Testis (tissue), 2 donors: ENCODE results near the gene LCN15.

ENCODE experiments used
- CTCF ChIP-seq, 3 experiments: fragments of 450-650 bp in 2 of 3; fragments of 200-600 bp in 1 of 3; sonication (generic) in 1 of 3; IDR thresholded peaks; one replicate each; pipeline ENCODE4 v1.5.1; 2016 to 2019; ENCODE audit warnings: antibody characterized with exemption in 3 of 3, mild to moderate bottlenecking in 2 of 3, moderate library complexity in 1 of 3
- POLR2A ChIP-seq: fragments of 450-650 bp; IDR thresholded peaks from one replicate; pipeline ENCODE4 v1.6.1; 2017; ENCODE audit warnings: antibody characterized with exemption, mild to moderate bottlenecking, moderate library complexity

- TF ChIP-seq POLR2A: no peak
- TF ChIP-seq CTCF (IDR thresholded peaks at IDR 0.05): no peak
These were observed 7.6 kb upstream of the LCN15 start for GRCh38 chr9:136771907-136772415.
